ENCODE measurements around the gene VSIG8.

The VSIG8 gene

DNA sequence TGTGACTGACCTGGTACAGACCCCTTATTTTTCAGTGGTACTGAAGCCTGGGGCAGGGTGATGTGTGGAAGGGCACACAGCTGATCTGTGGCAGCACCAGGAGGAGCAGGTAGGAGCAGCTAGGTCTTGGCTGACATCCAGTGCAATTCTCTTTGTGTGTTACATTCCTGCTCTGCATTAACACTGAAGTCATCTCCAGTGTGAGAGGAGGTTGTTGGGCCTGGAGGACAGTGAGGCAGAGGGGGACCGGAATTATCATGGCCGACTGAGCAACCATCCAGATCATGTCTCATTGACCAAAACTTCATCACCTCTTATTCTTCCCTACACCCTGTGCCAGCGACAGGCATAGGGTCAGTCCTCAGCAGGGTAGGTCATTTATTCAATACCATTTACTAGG lies 34.3 kb downstream of the VSIG8 start:
- DNase-seq = no peak

DNA sequence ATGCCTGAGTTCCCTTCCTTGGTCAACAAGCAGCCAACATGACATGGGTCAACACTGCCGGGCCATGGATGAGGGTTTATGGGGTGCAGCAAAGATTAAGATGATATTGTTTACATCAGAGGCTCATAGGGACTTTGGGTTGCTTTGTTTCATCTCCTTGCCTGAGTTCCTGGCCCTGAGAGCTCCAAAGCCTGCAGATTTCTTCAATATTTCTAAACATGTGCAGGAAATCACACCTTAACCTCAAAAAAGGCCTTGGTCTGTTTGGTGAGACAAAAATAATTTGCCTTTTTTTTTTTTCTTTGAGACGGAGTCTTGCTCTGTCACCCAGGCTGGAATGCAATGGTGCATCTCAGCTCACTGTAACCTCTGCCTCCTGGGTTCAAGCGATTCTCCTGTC lies 34.9 kb downstream of the VSIG8 start:
- no peak for DNase-seq

DNA sequence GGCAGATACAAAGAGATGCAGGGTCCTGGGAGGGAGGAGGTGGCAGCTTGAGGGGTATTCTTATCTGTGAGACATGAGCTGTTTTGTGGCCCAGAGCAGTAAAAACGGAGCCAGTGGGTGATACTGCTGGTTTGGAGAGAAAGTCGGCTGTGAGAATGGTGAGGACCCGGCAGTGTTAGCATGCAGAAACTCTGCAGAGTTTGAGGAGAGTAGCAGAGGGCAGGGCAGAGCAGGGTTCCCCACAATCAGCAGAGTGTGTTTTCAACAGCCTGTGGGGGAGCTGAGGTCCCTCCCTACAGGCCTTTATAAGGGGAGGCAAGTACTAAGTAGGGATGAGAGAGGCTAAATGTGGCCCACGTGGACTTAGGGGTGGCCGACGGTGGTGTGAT lies 35.4 kb downstream of the VSIG8 start:
- DNase-seq = no peak

DNA sequence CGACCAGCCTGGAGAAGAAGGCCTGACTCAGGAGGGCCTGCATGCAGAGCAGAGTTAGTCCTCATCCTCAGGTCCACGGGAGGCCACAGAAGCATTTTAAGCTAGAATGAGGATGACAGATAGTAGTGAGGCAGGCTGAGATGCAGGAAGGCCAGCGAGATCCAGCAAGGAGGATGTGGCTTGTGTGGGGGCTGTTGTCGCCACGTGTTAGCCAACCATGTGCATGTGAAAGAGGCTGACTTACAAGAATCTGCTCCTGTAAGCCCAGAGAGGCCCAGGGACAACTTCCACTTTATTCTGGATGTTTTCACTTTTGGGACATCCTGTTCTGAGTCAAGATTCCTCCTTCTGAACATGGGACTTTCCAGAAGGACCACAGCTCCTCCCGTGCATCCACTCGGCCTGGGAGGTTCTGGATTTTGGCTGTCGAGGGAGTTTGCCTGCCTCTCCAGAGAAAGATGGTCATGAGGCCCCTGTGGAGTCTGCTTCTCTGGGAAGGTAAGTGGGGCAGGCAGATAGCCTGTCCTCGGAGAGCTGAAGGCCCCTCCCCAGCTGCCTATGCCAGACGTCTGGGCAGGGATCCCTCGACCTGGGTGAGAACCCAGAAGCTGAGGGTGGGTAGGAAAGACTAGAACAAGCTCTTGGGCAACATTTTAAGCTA lies 35.9 kb downstream of the VSIG8 start, which contains the start of gene SLAMF8:
Gene SLAMF8 (plus strand): TSS at position 433 of the 661 bp plus-strand sequence. CDS start 26 bp downstream, at position 459.
- DNase-seq = no peak

DNA sequence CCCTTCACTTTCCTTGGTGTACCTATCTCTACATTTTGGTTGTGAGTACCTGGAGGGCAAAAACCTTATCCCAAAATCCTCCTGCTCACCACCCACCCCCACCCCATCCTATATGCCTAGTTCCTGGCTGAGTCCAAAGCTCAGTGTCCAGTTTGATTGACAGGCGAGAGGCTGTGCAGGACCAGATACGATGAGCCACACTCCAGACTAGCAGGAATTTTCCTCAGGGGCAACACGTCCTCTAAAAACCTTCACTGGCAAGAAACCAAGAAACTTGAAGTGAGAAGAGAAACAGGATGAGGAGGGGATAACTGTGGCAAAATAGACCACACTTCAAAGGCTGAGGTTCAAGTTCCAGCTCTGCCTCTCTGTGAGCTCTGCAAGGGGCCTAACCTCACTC lies 36.9 kb downstream of the VSIG8 start:
- no peak for DNase-seq

DNA sequence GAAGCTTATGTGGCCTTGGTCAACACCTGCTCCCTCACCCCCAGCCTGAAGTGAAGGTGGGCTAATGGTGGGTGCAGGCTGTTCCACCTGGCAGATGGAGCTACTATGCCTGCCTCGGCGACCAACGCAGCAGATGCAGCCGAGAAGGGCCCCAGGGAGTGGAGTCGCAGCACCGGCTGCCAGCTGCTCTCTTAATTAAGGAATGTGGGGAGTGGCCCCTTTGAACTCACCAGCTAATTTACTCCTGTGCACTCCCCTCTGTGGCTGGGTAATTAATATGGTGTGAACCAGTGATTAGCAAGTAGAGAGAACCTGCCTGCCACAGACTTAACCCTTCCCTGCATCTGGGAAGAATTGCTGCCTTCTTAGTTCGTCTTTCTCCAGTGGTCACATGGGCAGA lies 39.1 kb downstream of the VSIG8 start:
- no peak for DNase-seq

DNA sequence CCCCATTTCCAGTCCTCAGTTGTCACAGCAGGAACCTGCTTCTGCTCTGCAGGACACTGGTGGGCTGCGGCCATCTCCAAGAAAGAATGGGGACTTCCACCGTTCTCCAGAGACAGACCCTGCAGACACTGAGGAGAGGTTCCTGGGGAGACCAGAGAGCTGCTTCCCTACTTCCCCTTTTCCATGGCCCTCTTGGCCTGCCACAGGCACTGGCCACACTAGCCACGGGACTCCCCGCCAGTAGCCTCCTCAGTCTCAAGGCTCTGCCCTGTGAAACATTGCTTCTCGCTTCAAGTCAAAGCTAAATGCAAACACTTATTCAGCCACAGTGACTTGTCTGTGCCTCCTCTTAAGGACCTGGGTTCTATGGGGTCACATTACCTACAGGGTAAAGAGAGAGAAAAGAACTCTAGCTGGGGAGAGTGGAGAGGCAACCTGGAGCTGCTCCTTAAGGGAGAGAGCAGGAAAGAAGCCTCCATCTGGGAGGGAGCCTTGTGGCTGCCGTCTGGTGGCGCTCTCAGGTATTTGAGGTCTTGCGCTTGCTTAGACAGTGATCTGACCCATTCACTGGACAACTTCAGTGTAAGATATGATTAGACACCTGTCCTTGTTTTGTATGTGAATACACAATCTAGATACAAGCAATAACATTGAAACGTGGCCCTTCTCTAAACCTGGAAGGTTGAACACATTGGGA lies 41.1 kb downstream of the VSIG8 start:
- no peak for DNase-seq

DNA sequence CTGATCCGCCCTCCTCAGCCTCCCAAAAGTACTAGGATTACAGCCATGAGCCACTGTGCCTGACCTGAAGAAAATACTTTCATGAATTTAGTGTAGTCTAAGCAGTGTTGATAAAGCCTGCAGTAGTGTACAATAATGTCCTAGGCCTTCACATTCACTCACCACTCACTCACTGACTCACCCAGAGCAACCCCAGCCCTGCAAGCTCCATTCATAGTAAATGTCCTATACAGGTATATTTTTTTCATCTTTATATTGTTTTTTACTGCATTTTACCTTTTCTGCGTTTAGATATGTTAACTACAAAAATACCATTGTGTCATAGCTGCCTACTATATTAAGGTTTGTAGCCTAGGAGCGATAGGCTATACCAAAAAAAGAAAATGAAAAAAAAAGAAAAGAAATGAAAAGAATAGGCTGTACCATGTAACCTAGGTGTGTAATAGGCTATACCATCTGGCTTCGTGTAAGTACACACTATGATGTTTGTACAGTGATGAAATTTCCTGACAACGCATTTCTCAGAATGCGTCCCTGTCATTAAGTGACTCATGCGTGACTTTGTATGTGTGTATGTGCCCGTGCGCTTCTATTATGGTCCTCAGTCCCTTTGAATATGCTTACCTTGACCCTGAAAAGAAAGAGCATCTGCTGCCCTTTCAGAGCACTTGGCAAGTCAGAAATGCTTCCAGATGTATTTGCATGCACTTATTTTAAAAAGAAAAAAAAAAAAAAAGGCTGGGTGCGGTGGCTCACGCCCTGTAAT lies 45.0 kb downstream of the VSIG8 start:
- DNase-seq = peak; percentile 96

DNA sequence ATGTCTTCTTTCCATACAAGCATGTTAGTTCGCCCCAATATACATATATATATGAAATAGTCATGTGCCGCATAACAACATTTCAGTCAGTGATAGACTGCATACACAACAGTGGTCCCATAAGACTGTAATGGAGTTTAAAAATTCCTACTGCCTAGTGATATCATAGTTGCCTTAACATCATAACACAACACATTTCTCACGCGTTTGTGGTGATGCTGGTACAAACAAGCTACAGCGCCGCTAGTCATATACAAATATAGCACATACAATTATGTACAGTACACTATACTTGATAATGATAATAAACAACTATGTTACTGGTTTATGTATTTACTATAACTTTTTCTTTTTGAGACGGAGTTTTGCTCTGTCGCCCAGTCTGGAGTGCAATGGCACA lies 46.5 kb downstream of the VSIG8 start:
- DNase-seq = no peak

DNA sequence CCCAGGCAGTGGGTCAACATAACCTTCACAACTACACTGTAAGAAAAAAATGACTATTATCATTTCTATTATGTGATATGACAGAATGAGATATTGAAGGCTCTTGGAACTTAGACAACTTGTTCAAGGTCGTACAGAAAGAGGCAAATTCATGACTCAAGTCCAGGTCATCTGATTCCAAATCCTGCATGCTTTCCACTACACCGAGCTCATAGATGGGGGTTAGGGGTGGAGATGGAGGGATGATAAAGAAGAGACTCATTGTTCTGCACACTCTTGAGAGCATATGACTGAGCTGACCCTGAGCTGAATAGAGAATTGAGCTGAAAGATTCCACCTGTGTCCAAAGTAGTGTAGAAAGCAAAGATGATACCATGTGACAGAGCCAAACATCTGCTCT lies 57.5 kb downstream of the VSIG8 start:
- no peak for DNase-seq

Data from NCI-H774 (cell line).